Measurements from ENCODE around the gene GRIA3.

Gene GRIA3

GRCh38 chrX:123185721-123186120 lies 1.6 kb downstream of the GRIA3 start:
- Mint-ChIP-seq H3K27me3 (ENCODE audit: low read depth) (peaks cover 9% of the 10 kb centered on the region), H3K27ac (peak overlapping the region; percentile 18 to 59 (median 26)), H3K36me3 (ENCODE audit: low read depth) (no peaks in the 10 kb centered on the region), H3K9me3 (peaks cover 10% of the 10 kb centered on the region), H3K4me1 (peaks cover 22% of the 10 kb centered on the region), H3K4me3 (peak overlapping the region; percentile 81 to 92 (median 87))
- no peak for TF ChIP-seq CTCF (IDR thresholded peaks at IDR 0.05; ENCODE audit: unreplicated experiment in 3 of 3)

- Mint-ChIP-seq H3K27me3 (ENCODE audit: low read depth) (peaks cover 9% of the 10 kb centered on the region), H3K9me3 (peaks cover 11% of the 10 kb centered on the region), H3K4me1 (peaks cover 24% of the 10 kb centered on the region), H3K27ac (no peak overlapping the region), H3K4me3 (peak overlapping the region; percentile 81 to 92 (median 87)), H3K36me3 (ENCODE audit: low read depth) (no peaks in the 10 kb centered on the region)
- TF ChIP-seq CTCF (IDR thresholded peaks at IDR 0.05; ENCODE audit: unreplicated experiment in 3 of 3), result no peak
Measured at GRCh38 chrX:123186801-123187200, 2.7 kb downstream of the GRIA3 start.

GRCh38 chrX:123188081-123188480 lies 4.0 kb downstream of the GRIA3 start:
- no peaks in the 10 kb centered on the region for H3K36me3 Mint-ChIP-seq (ENCODE audit: low read depth)
- H3K27ac Mint-ChIP-seq, result no peak overlapping the region
- H3K4me1 Mint-ChIP-seq, result peaks cover 24% of the 10 kb centered on the region
- H3K4me3 Mint-ChIP-seq, result no peak overlapping the region
- no peak for TF ChIP-seq CTCF (IDR thresholded peaks at IDR 0.05; ENCODE audit: unreplicated experiment in 3 of 3)
- H3K27me3 Mint-ChIP-seq (ENCODE audit: low read depth), result peaks cover 9% of the 10 kb centered on the region
- peaks cover 13% of the 10 kb centered on the region for H3K9me3 Mint-ChIP-seq

- Mint-ChIP-seq H3K9me3 (peaks cover 13% of the 10 kb centered on the region), H3K4me1 (peaks cover 24% of the 10 kb centered on the region), H3K36me3 (ENCODE audit: low read depth) (no peaks in the 10 kb centered on the region), H3K27ac (no peak overlapping the region), H3K27me3 (ENCODE audit: low read depth) (peaks cover 4% of the 10 kb centered on the region), H3K4me3 (no peak overlapping the region)
- TF ChIP-seq CTCF (IDR thresholded peaks at IDR 0.05; ENCODE audit: unreplicated experiment in 3 of 3), result no peak
Measured at GRCh38 chrX:123189338-123189737, 5.3 kb downstream of the GRIA3 start.

GRCh38 chrX:123190096-123190495 lies 6.0 kb downstream of the GRIA3 start:
- Mint-ChIP-seq H3K27me3 (ENCODE audit: low read depth) (peaks cover 4% of the 10 kb centered on the region), H3K27ac (no peak overlapping the region), H3K36me3 (ENCODE audit: low read depth) (no peaks in the 10 kb centered on the region), H3K4me1 (peaks cover 24% of the 10 kb centered on the region), H3K4me3 (no peak overlapping the region), H3K9me3 (peaks cover 13% of the 10 kb centered on the region)
- no peak for TF ChIP-seq CTCF (IDR thresholded peaks at IDR 0.05; ENCODE audit: unreplicated experiment in 3 of 3)

- H3K27me3 Mint-ChIP-seq (ENCODE audit: low read depth), result no peaks in the 10 kb centered on the region
- TF ChIP-seq CTCF (IDR thresholded peaks at IDR 0.05; ENCODE audit: unreplicated experiment in 3 of 3), result no peak
- H3K9me3 Mint-ChIP-seq, result peaks cover 7% of the 10 kb centered on the region
- H3K4me3 Mint-ChIP-seq, result no peak overlapping the region
- H3K36me3 Mint-ChIP-seq (ENCODE audit: low read depth), result no peaks in the 10 kb centered on the region
- no peak overlapping the region for H3K27ac Mint-ChIP-seq
- H3K4me1 Mint-ChIP-seq, result peaks cover 9% of the 10 kb centered on the region
Measured at GRCh38 chrX:123193101-123193500, 9.0 kb downstream of the GRIA3 start.

Measured in nephron (organoid).